Measurements from ENCODE around the gene RNF135. TPM values are rescaled to one million over a fixed set of nuclear protein-coding genes. Genes with fewer than 3 reads are reported as not detected.

Gene RNF135
- polyA plus RNA-seq, 1 donor (not counting 4 experiments of a cell fraction or from before 2014, with no cell fraction given), result 13.6 TPM

- Histone ChIP-seq H2AFZ (ENCODE audit: control insufficient read depth, low read length) (no peak overlapping the region), H4K20me1 (ENCODE audit: control insufficient read depth, extremely low read depth, insufficient read depth, low read length) (no peaks in the 10 kb centered on the region), H3K4me1 (ENCODE audit: control insufficient read depth, extremely low read depth, insufficient read depth, low read length) (peaks cover 4% of the 10 kb centered on the region), H3K4me2 (ENCODE audit: control insufficient read depth, extremely low read depth, insufficient read depth, low read depth, low read length) (peak overlapping the region; percentile 78), H3K27me3 (ENCODE audit: control insufficient read depth, extremely low read depth, insufficient read depth, low read length) (peaks cover 38% of the 10 kb centered on the region), H3K9me1 (ENCODE audit: control insufficient read depth, extremely low read depth, insufficient read depth, low read length) (no peaks in the 10 kb centered on the region), H3K4me3 (ENCODE audit: control insufficient read depth in 2 of 3, extremely low read depth in 1 of 3, insufficient read depth in 2 of 3, low read depth in 1 of 3, low read length in 3 of 3) (peak overlapping the region in 2 of 3 experiments; percentile 19 to 32), H3K9ac (ENCODE audit: control insufficient read depth, extremely low read depth, insufficient read depth, low read length) (no peak overlapping the region), H3K79me2 (ENCODE audit: control insufficient read depth, insufficient read depth, low read length) (no peaks in the 10 kb centered on the region), H3K36me3 (ENCODE audit: control insufficient read depth in 2 of 2, extremely low read depth in 1 of 2, insufficient read depth in 2 of 2, low read length in 2 of 2) (no peaks in the 10 kb centered on the region), H3K9me3 (ENCODE audit: control insufficient read depth, low read depth, low read length) (no peaks in the 10 kb centered on the region), H3K27ac (ENCODE audit: control insufficient read depth, insufficient read depth, low read length) (no peak overlapping the region)
- FAIRE-seq (no peak), DNase-seq (ENCODE audit: low read depth, low spot score) (no peak)
- dilution Hi-C loops (cut with MboI; ENCODE audit: extremely low pct_ligation_motif_present, low sequenced_read_pairs), result no loop called here
- TF ChIP-seq EZH2 (IDR thresholded peaks at IDR 0.05; ENCODE audit: low read length) (peak; percentile 73), CTCF (optimal IDR thresholded peaks at IDR 0.05 in 1 of 3, IDR thresholded peaks at IDR 0.05 in 1 of 3, conservative IDR thresholded peaks at IDR 0.05 in 1 of 3; ENCODE audit: extremely low read depth in 1 of 3, insufficient read depth in 2 of 3, low read length in 3 of 3) (no peak)
Observed at GRCh38 chr17:30922235-30923030, 48.4 kb upstream of the RNF135 start.

GRCh38 chr17:30924341-30924740, 46.5 kb upstream of the RNF135 start:
- no peak overlapping the region for H3K27ac ChIP-seq (ENCODE audit: control insufficient read depth, insufficient read depth, low read length)
- H3K36me3 ChIP-seq (ENCODE audit: control insufficient read depth in 2 of 2, extremely low read depth in 1 of 2, insufficient read depth in 2 of 2, low read length in 2 of 2), result no peaks in the 10 kb centered on the region
- H2AFZ ChIP-seq (ENCODE audit: control insufficient read depth, low read length), result no peak overlapping the region
- H3K27me3 ChIP-seq (ENCODE audit: control insufficient read depth, extremely low read depth, insufficient read depth, low read length), result peaks cover 34% of the 10 kb centered on the region
- no peaks in the 10 kb centered on the region for H3K9me3 ChIP-seq (ENCODE audit: control insufficient read depth, low read depth, low read length)
- dilution Hi-C loops (cut with MboI; ENCODE audit: extremely low pct_ligation_motif_present, low sequenced_read_pairs), result no loop called here
- H3K79me2 ChIP-seq (ENCODE audit: control insufficient read depth, insufficient read depth, low read length), result no peaks in the 10 kb centered on the region
- no peaks in the 10 kb centered on the region for H3K9me1 ChIP-seq (ENCODE audit: control insufficient read depth, extremely low read depth, insufficient read depth, low read length)
- H3K4me2 ChIP-seq (ENCODE audit: control insufficient read depth, extremely low read depth, insufficient read depth, low read depth, low read length), result no peak overlapping the region
- TF ChIP-seq EZH2 (IDR thresholded peaks at IDR 0.05; ENCODE audit: low read length) (no peak), CTCF (optimal IDR thresholded peaks at IDR 0.05 in 1 of 3, IDR thresholded peaks at IDR 0.05 in 1 of 3, conservative IDR thresholded peaks at IDR 0.05 in 1 of 3; ENCODE audit: extremely low read depth in 1 of 3, insufficient read depth in 2 of 3, low read length in 3 of 3) (no peak)
- H3K4me1 ChIP-seq (ENCODE audit: control insufficient read depth, extremely low read depth, insufficient read depth, low read length), result peaks cover 4% of the 10 kb centered on the region
- FAIRE-seq (no peak), DNase-seq (ENCODE audit: low read depth, low spot score) (no peak)
- H4K20me1 ChIP-seq (ENCODE audit: control insufficient read depth, extremely low read depth, insufficient read depth, low read length), result no peaks in the 10 kb centered on the region
- no peak overlapping the region for H3K4me3 ChIP-seq (ENCODE audit: control insufficient read depth in 2 of 3, extremely low read depth in 1 of 3, insufficient read depth in 2 of 3, low read depth in 1 of 3, low read length in 3 of 3)
- H3K9ac ChIP-seq (ENCODE audit: control insufficient read depth, extremely low read depth, insufficient read depth, low read length), result no peak overlapping the region
